NCI-H446 (cell line): Measurements from ENCODE around the gene DNM3.
A peak's percentile ranks its signal among the peaks of the same experiment; 100 is the strongest.

Experiments
- DNase-seq, 2 experiments: peaks; one replicate each; lab custom pipeline; 2025; lab: John Stamatoyannopoulos, UW

DNM3 gene

DNA sequence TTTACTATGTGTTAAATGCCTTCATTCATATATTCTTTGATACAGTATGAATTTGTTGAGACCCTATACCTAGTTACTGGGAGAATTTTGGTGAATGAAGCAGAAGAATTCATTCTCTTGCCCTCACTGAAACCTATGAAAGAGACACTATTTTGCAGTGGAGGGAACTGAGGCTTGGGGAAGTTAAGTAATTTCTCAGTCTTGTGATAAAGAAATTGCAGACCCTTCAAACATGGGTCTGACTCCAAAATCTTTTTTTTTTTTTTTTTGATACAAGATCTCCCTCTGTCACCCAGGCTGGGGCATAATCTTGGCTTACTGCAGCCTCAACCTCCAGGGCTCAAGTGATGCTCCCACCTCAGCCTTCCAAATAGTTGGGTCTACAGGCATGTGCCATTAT lies 132.1 kb downstream of the DNM3 start:
- no peak for DNase-seq

DNA sequence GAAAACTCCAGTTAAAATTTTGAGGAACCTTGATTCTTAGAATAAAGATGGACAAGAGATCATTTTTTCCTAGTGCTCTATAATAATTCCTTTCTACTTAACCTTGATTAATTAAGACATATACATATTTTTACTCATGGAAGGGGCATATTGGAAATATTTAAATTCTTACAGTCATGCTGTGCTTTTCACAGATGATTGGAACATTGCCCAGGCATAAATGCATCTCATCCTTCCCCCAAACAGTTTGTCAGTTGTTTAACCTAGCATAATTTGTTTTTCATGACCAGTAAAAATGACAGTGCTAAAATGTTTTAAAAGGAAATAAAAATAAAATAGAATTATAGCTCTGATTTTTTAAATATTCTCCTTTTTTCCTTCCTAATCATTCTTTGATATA lies 140.0 kb downstream of the DNM3 start:
- DNase-seq, result no peak

DNA sequence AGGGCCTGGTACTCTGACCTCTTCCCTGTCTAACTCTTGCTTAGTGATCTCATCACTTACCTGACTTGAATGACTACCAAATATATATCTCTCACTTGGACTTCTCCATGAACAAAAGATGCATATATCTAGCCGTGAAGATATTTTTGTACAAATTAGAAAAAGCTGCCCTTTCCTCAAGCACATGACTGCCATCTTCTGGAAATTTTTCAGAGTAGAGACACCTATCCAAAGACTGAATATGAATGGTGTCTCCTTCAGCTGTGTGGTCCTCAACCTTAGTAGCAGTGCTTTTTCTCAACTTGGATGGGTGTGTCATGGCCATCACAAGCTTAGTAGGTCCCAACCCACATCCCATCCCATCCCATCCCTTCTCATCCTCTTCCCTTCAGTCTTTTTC lies 142.3 kb downstream of the DNM3 start:
- DNase-seq, result peak in 1 of 2 experiments; percentile 34

DNA sequence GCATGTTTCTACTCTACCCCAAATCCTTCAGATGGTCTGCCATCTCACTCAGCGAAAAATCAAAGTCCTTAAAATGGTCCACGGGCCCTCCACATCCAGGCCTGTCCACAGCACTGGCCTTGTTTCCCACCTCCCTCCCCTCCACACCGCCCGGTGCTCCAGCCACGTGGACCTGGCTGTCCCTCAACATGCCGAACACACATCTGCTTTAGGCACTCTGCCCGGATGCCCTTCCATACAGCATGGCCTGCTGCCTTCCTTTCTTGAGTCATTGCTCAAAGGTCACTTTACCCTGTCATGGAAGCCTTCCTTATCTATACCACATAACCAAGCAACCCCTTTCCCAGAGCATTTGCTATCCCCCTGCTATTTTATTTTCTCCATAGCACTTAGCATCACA lies 143.0 kb downstream of the DNM3 start:
- peak in 1 of 2 experiments; percentile 37 for DNase-seq

DNA sequence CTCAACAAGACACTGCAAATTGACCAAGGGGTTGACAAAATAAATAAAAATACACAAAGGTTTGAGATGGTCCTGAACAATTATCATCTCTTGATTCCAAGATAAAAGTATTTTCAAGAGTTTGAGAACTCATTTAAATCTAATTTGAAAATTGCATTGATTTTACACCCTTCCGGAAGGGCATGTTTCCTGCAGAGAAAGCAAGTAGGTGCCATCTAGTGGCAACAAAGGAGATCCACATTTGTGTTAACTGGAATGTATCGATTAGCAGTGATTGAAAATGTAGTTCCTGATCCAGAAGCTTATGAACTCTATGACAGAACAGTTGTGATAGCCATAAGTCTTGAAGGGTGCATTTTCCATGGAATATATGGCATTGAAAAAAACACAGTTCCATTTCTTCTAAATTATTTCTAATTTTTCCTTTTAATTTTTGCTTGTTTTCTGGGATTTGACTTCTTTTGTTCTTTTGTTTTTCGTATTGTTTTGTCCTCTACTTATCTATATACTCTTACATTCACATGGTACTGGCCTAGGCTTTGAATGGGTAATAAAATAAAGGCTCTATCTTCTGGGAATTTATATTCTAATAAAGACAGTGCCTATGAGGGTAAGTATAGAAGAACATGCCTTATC lies 143.7 kb downstream of the DNM3 start:
- DNase-seq, result peak; percentile 43 to 72

DNA sequence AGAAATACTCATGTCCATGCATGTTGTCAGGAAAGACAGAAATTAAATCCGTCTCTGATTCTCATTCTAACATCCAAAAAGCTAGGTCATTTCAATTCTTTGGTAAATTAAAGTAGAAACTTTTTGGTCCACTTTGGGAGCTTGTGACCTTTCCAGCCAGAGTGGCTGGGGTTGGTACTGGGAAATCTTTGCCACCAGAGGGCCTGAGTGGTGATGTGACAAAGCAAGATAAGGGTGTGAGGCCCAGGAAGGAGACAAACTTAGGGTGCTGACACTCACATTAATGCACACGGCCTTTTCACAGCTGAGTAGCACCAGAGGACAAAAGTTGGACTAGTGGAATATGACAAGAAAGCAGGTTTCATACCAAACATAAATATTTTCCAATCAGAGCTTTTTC lies 144.3 kb downstream of the DNM3 start:
- peak in 1 of 2 experiments; percentile 13 for DNase-seq

DNA sequence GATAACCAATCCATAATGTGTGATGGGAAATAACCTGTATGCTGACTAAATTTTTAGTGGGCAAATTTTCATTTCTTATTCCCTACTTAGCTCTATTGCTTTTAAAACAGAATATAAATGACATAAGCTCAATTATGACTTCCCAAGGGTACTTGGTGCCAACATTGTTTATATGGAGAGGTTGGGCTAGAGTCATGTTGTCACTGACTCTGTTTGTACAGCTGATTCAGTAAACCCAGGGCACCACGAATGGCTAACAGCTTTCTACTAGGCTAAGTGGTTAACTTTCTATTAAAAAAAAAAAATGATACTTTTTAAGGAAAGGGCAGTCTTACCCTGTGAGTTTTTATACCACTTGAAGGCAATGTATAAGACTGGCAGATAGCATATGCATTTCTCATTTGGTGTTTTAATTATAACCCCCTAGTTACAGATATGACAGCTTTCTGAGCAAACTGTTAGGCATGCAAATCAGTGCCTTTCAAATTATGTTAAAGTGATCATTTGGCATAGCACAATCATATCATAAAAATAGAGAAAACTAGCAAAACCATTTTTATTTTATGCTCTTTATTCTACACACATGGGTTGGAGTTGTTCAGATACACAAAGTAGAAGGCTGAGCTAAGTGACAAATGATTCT lies 147.1 kb downstream of the DNM3 start:
- DNase-seq, result no peak

DNA sequence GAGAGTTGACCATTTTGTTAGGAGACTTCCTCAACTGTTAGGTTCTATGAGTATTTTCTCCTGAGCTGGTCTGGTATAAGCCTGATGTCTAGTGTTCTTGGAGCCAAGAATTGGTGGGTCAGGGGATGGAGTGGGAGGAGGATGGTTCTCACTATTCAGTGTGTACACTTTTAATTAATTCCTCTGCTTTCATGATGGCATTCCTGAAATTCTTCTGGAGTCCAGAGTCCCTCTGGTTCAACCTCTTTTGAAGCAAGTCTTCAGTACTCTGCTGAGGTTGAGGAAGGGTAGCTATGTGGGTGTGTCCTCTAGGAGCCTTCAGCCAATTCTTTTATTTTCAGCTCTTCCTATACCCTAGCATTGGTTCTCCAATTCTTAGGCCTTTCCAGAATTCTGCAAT lies 149.1 kb downstream of the DNM3 start:
- DNase-seq, result no peak

DNA sequence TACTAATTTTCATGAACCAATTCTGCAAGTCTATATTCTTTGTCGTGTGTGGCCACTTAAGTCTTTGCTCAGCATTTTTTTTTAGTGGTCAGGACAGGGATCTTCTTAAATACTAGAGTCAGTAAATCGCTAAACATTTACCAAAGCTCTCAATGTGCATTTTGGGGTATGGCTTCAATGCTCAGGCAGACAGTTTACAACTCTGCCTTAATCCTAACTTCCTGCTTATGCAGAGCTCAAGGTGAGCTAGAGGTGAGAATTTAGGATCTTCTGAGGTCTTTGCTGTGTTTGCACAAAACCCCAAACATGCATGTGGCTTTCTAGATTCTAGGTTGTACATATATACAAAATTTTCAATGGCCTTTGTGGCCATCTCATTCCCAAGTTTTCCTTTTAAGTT lies 153.0 kb downstream of the DNM3 start:
- DNase-seq, result no peak

DNA sequence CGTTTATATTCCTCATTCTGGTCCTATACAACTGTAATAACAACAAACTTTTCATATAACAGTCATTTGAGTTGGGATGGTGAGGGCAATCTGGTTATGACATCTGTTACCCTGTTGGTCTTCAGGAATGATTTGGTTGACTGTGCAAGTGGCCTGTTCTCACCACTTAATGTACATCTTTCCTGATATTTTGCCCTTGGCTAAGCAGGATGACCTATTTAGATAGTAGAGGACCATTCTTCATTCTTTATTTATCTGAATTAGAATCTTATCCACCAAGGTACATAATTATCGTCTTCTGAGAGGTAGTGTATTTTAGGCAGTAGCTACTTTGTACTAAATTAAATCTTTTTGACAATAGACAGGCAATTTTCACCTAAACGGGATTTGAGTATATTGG lies 154.3 kb downstream of the DNM3 start:
- no peak for DNase-seq

DNA sequence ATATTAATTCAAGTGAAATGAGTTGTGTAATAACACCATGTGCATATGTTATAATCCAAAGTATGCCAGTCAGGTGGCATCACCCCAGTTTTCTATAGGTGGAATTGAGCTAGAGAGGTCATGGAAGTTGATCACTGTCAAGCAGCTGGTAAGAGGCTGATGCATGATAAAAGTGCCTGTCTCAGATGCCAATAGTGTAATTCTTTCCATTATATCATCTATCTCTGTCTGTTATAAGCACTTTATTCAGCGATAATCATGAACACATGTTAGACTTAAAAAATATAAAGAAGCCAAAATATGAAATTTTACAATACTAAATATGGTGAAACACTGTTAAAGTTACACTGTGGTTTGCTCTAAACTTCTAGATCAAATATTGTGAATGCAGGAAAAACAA lies 156.6 kb downstream of the DNM3 start:
- no peak for DNase-seq

DNA sequence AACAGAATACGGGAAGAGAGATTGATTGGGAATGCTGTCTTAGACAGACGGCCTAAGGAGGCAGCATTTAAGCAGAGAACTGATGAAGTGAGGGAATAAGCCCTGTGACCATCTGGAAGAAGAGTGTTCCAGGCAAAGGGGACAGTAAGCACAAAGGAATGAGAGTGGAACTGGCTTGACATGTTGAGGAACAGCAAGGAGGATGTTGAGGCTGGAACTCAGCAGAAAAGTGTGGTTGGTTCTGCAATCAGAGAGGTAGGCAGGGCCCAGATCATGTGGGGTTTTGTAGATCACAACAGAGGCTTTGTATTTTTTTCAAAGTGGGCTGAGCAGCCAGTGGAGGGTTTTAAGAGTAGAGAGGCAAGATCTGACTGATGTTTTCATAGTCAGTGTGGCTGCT lies 157.4 kb downstream of the DNM3 start:
- no peak for DNase-seq

DNA sequence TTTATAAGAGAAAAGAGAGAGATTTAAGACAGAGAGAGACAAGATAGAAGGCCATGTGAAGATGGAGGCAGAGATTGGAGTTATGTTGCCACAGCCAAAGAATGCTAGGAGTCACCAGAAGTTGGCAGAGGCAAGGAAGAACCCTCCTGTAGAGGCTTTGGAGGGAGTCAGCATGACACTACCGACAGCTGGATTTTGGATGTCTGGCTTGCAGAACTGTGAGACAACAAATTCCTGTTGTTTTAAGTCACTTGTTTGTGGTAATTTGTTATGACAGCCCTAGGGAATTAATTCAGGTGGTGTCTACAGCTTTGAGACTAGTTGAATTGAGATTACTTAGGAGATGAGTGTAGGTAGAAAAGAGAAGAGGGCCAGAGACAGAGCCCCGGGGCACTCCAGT lies 158.5 kb downstream of the DNM3 start:
- DNase-seq, result no peak

DNA sequence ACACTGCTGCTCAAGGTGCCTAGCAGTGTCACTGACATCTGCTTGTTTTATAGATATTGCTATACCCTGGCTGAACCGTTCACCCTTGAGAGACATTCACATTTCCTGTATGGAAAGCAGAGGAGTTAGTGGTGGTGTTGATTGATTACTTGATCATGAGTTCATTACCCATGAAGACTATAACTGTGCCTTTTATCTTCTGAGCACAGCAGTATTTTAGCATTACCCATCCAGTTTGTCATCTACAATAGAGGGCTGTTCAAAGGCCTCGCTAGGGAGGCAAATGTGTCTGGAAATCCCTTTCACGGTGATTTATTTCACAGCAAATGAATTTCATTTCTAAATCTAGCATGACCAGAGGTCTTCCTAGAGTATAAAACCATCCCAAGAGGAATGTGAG lies 160.0 kb downstream of the DNM3 start:
- DNase-seq, result no peak

DNA sequence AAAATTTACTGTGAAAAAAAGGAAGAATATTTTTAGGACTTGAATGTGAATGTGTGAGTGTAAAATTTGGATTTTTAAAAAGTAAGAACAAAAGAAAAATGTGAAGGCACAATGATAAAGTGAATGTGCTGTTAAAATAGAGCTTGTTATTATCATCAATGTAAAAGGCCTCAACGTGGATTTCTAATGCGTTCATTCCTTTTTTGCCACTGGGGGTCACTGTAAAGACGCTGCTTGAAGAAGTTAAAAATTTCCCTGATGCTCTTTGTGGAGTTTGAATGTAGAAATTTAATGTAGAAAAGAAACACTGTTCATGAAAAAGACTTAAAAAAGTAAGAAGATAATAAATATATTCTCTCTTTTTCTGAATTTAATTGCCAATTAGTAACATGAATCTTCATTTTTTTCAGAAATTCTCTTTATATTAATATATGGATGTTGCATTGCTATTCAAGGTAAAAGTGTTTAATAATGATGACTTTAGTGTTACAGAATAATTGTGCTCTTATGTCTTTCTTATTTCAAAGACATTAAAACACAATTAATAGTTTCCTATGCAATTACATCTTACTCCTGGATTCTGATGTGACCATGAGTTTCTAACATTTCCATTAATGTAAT lies 161.5 kb downstream of the DNM3 start:
- DNase-seq, result peak; percentile 28 to 77

DNA sequence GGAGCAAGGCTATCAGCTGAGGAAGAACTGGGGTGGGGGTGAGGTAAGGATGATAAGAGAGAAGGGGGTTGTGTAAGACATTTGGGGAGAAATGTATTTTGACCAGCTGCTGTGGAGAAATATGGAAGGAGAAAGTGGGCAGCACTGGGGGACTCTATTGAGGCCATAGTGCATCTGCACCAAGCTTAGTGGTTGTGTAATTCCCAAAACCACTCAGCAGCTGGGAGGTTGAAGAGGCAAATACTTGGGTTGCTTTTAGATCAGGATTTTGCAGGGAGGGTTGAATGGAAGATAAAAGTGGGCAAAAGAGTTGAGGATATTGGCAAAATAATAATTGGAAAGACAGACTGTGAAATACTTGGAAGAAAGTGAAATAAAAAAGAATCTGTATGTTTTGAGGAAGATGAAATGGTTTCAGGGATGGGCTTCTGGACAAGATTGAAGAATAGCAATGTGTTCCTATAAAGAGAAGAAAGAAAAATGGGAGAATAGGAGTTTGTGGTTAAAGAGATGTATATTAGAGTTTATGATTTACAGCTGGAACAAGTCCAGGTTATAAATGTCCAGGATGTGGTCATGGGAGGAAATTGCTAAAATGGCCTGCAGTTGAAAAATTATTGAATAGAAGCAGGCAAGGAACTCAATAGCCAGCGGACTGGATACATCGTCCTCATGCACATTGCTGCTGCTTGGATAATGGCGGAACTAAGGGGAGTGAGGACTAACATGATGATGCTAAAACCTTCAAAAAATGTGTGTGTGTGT lies 162.7 kb downstream of the DNM3 start:
- DNase-seq, result no peak

DNA sequence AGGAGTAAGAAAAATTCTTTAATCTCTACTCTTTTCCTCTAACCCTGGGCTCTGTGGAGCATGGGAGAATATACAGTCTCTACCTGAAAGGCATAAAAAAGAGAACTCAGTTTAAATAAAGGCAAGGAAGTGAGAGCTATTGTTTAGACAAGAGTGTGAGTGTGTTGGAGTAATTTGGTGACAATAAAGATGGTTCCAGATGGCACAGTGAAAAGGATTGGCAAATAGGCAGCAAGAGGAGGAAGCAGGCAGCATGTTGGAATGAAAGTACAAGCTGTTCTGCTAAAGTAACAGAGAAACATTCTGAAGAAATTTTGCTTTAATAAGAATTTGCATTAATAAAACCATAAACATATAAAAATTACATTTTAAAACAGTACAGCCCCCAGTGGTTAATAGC lies 163.4 kb downstream of the DNM3 start:
- DNase-seq, result peak in 1 of 2 experiments; percentile 49

DNA sequence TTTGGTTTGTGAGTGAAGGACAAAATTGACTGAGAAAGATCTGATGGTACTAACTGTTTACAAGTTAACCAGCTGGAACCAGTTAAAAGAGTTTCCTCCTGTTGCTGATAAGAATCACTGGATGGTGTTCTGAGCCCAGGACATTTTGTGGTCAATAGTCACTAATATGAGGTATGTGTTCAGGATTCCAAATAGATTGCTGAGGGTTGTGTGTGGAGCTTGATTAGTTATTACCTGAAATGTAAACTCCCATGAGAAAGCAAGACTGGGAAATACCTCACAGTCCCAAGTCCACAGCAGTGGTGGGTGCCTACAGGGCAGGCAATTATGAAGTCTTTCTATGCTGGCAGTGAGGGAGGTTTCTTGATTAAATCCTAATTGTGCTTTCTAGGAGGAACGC lies 164.6 kb downstream of the DNM3 start:
- no peak for DNase-seq

DNA sequence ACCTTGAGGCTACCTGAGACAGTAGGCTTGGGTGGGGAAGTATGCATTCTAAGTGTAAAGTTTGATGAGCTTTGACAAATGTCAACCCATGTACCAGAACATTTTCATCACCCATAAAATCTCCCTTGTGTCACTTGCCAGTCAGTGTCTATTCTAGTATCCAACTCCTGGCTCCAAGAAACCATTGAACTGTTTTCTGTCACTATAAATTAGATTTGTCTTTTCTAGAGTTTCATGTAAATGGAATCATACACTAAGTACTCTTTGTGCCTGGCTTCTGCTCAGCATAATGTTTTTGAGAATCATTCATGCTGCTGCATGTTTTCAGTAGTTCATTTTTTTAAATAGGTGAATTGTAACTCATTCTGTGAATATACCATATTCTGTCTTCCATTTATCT lies 165.4 kb downstream of the DNM3 start:
- no peak for DNase-seq

DNA sequence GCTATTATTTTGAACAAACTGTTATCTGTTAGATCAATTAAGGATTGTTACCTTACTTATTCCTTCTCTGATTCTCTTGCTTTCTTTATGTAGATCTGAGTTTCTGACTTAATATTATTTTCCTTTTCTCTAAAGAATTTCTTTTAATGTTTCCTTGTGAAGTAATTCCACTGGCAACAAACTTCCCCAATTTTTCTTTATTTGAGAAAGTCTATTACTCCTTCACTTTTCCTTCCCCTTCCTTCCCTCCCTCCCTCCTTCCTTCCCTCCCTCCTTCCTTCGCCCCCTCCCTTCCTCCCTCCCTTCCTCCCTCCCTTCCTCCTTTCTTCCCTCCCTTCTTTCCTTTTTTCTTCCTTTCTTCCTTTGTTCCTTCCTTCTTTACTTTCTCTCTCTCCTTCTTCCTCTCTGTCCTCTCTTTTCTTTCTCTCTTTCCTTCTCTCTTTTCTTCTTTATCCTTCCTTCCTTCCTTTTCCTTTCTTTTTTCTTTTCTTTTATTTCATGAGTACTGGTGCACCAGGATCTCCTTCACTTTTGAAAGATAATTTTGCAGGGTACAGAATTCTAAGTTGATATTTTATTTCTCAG lies 177.5 kb downstream of the DNM3 start:
- DNase-seq, result no peak

DNA sequence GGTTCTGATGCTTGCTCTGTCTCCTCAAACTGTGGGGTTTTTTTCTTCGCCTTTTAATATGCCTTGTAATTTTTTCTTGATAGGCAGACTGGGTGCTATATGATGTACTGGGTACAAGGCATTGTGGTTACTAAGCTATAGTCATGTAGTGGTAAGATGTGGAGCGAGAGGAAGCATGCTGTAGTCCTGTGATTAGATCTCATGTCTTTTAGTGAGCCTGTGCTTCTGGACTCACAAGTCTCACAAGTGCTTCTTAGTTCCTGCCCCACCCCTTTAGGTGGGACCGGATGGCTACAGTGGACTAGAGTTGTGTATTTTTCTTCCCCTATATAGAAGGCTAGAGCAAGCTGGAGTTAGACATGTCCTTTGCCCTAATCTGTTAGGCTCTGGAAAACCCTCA lies 178.7 kb downstream of the DNM3 start:
- DNase-seq, result no peak

DNA sequence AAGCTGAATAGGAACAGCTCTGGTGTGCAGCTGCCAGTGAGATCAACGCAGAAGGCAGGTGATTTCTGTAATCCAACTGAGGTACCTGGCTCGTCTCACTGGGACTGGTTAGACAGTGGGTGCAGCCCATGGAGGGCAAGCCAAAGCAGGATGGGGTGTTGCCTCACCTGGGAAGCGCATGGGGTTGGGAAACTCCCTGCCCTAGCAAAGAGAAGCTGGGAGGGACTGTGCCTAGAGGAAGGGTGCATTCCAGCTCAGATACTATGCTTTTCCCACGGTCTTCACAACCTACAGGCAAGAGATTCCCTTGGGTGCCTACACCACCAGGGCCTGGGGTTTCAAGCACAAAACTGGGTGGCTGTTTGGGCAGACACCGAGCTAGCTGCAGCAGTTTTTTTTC lies 183.2 kb downstream of the DNM3 start:
- DNase-seq, result no peak
